ENCODE results near the gene TIMM50.
"Not testable (repeated sequence)": the region's sequence is repeated elsewhere in the genome, so short reads cannot be mapped to it uniquely, and the experiment has no call there.

The TIMM50 gene

DNA sequence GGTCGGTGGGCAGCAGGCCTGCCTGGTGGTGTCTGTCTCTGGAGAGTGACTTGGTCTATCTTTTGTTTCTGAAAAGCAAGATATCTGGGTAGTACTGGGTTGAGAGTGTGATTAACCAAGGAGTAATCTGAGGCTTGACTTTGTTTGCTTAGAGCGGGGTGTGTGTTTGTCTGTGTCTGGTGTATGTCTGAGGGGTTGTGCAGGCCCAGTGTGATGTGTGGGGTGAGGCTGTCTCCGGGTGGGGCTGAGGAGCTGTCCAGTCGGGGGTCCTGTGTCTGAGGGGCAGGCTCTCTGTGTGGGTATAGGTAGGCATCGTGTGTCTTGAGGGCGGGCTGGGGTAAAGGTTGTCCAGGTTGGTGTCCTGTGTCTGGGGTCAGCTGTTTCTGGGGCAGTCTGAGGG is 11.1 kb upstream of the TIMM50 start:
- no peak for DNase-seq (ENCODE audit: low spot score)

DNA sequence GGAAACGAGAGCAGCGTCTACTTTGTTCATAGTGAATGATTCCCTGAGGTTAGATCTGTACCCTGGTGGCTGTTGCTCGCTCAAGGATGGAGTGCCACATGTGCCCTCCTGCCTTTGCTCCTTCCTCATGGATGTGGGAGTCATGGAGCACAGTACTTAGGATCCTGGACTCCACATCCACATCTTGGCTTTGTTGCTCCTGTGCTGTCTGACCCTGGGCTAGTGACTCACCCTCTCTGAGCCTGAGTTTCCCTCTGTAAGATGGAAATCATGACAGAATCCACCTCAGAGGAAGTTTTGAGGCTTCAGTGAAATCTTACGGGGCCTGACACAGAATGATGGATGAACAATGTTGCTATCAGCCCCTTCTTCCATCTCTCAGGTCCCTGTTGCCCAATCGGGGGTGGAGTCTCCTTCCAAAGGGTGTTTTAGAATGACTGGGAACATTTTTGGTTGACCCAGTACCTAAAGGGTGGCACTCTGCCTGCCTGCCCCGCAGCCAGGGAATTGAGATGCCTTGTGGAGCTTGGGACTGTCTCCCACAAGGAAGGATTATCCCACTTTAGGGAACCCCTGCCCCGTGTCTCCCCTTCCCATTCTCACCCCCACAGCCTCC is 9.8 kb upstream of the TIMM50 start:
- DNase-seq (ENCODE audit: low spot score) = no peak

- DNase-seq (ENCODE audit: low spot score) = no peak
Measured at GRCh38 chr19:39471756-39472536, 8.7 kb upstream of the TIMM50 start.

DNA sequence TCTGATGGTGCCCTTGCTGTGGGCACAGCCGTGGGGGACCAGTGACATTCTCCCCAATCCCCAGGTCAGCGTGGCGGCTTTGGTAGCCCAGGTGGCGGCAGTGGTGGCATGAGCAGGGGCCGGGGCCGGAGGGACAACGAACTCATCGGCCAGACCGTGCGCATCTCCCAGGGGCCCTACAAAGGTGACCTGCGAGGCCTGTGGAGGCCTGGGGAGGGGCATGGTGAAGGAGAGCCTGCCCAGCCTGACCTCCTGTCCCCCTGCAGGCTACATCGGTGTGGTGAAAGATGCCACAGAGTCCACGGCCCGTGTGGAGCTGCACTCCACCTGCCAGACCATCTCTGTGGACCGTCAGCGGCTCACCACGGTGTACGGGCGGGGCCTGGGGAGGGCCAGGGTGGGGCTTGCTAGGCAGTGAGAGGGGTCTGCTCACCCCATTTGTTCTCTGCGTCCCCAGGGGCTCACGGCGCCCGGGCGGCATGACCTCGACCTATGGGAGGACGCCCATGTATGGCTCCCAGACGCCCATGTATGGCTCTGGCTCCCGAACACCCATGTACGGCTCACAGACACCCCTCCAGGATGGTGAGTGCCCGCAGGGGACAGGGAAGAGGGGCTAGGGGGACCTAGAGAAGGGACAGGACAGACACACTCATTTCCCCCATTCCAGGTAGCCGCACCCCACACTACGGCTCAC is 7.7 kb upstream of the TIMM50 start:
- no peak for DNase-seq (ENCODE audit: low spot score)

DNA sequence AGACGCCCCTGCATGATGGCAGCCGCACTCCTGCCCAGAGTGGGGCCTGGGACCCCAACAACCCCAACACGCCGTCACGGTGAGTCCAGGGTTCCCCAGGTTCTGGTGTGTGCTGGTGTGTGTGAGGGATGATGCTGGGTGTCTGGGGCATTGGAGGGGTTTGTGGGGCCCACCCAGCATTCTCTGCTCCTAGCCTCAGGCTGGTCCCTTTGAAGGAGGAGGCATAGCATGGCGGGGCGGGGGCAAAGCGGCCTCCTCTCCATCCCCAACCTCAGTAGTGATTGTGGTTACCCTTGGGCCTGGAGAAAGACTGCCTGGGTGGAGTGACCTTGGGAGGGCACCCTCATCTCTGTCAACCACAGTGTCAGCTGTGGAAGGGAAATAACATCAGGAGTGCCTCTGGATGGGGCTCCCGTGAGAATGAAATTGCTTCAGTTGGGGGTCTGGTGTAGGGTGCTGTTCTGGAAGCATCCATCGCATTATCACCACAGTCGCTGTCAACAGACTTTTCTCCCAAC is 7.1 kb upstream of the TIMM50 start:
- DNase-seq (ENCODE audit: low spot score) = no peak

DNA sequence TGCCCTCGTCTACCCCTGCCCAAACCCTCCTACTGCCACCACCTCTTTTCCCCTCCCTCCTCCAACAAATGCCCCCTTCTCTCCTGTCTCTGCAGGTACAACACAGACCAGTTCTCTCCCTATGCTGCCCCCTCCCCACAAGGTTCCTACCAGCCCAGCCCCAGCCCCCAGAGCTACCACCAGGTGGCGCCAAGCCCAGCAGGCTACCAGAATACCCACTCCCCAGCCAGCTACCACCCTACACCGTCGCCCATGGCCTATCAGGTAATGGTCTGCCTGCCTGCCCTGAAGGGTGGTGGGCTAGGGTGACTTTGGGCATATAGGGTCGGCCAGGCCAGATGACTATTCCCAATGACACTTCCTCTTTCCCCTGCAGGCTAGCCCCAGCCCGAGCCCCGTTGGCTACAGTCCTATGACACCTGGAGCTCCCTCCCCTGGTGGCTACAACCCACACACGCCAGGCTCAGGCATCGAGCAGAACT is 6.5 kb upstream of the TIMM50 start:
- DNase-seq (ENCODE audit: low spot score) = peak; percentile 90

DNA sequence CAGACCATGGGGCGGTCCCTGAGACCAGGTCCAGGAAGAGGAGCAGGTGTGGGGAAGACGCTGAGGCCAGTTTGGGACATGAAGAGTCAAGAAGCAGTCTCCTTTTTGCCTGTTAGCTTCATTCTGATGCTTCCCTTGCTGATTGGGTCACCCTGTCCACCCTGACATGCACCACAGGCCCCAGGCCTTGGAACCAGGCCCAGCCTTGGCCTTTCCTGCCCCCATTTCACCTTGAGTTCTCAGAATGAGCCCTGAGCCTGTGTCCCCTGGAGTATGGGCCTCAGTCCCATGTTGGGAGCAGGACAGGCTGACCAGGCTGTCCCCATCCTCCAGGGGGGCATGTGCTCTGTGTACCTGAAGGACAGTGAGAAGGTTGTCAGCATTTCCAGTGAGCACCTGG is 4.9 kb upstream of the TIMM50 start:
- DNase-seq (ENCODE audit: low spot score) = no peak

DNA sequence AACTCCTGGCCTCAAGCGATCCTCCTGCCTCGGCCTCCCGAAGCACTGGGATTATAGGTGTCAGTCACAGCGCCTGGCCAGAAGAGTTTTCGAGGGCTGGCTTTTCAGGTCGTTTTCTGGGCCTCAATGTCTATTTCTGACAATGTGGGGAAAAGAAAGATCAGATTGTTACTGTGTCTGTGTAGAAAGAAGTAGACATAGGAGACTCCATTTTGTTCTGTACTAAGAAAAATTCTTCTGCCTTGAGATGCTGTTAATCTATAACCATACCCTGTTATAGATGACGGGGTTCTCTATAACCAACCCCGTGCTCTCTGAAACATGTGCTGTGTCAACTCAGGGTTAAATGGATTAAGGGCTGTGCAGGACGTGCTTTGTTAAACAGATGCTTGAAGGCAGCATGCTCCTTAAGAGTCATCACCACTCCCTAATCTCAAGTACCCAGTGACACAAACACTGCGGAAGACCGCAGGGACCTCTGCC is 1.3 kb upstream of the TIMM50 start:
- DNase-seq (ENCODE audit: low spot score) = not testable (repeated sequence)

- no peak for DNase-seq (ENCODE audit: low spot score)
Measured at GRCh38 chr19:39479916-39480315, 722 bp upstream of the TIMM50 start.

DNA sequence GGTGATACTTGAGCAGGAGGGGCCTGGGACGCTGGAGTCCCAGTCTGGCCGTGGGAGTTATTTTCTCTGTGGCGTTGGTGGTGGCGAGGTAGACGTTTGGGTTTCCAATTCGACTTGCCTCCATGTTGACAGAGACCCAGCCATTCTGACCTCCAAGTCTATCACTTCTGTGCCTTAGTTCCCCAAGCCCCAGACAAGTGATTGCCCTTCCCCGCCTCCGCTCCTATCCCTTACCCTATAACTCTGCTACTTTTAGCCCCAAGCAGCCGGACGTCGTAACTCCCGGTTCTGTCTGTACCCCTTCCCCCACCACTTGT is 549 bp downstream of the TIMM50 start:
- no peak for DNase-seq (ENCODE audit: low spot score)

DNA sequence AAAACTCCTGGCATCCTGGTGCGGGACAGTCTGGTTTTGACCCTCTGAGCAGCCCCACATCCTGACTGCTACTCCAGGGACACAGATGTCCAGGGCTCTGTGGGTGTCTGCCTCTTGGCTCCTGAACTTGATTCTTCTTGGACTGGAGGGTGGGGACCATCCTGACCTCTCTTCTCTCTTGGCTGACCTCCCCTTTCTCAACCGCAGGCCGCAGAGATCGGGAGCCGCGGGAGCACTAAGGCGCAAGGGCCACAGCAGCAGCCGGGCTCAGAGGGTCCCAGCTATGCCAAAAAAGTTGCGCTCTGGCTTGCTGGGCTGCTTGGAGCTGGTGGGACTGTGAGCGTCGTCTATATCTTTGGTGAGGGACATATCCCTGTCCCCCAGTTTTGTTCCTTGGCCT is 1.0 kb downstream of the TIMM50 start:
- DNase-seq (ENCODE audit: low spot score) = no peak

- DNase-seq (ENCODE audit: low spot score) = no peak
Measured at GRCh38 chr19:39483141-39483540, 2.5 kb downstream of the TIMM50 start.

GRCh38 chr19:39489756-39490155 is 9.1 kb downstream of the TIMM50 start:
- no peak for DNase-seq (ENCODE audit: low spot score)

DNA sequence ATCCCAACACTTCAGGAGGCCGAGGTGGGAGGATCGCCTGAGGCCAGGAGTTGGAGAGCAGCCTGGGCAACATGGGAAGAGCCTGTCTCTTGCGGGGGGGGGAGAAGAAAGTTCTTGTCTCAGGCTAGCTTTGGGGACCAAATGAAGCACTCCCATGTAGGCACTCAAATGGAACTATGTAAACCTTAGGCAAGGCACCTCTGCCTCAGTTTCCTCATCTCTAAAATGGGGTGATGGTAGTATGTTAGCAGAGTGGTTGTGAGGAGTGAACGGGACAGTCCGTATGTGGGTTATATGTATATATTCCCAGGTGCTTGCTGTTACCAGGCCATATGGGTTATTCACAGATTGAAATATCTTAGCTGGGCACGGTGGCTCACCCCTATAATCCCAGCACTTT is 11.6 kb downstream of the TIMM50 start:
- DNase-seq (ENCODE audit: low spot score) = no peak

- no peak for DNase-seq (ENCODE audit: low spot score)
Measured at GRCh38 chr19:39492788-39493187, 12.2 kb downstream of the TIMM50 start.

DNA sequence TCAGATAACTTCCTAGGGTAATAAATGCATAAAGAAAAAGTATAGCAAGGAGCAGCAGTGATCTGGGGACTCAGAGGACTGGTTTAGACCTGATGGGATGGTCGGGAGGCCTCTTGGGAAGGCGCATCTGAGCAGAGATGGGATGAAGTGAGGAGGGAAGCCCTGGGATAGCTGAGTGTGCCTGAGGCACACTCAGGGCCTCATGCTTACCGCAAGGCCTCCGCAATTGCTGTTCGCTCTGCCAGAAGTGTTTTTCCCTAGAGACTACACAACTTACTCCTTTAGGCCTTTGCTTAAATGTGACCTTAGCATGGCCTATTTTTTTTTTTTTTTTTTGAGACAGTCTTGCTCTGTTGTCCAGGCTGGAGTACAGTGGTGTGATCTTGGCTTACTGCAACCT is 14.0 kb downstream of the TIMM50 start:
- no peak for DNase-seq (ENCODE audit: low spot score)

DNA sequence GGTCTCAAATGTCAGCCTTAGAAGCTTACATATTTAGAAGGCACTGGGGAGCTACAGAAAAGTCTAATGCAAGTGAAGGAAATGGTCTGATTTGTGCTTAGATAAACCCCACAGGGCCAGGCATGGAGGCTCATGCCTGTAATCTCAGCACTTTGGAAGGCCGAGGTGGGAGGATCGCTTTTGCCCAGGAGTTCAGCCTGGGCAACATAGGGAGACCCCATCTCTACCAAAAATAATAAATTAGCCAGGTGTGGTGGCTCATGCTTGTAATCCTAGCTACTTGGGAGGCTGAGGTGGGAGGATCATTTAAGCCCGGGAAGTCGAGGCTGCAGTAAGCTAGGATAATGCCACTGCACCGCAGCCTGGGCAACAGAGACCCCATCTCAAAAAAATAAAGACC is 15.4 kb downstream of the TIMM50 start:
- DNase-seq (ENCODE audit: low spot score) = no peak

DNA sequence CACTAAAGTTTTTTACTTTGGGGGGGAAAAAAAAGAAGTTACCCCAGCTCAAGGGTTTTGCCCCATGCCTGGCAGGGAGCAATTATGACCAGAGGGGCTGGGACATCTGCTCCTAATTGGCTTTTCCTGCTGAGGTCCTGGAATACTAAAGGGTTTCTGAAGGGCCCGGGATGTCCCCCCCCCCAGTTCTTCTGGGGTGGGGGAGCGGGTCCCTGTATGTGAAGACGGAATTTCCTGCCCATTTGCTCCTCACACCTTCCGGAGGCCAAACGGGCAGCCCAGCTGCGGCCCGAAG is 17.0 kb downstream of the TIMM50 start:
- DNase-seq (ENCODE audit: low spot score) = no peak

GRCh38 chr19:39497996-39498797 is 17.6 kb downstream of the TIMM50 start:
- DNase-seq (ENCODE audit: low spot score) = peak; percentile 82

- no peak for DNase-seq (ENCODE audit: low spot score)
Measured at GRCh38 chr19:39498798-39499642, 18.4 kb downstream of the TIMM50 start, which contains the start of gene DLL3. TSS of gene DLL3 (plus strand) at chr19:39498947. CDS start at chr19:39498975, 28 bp downstream.

DNA sequence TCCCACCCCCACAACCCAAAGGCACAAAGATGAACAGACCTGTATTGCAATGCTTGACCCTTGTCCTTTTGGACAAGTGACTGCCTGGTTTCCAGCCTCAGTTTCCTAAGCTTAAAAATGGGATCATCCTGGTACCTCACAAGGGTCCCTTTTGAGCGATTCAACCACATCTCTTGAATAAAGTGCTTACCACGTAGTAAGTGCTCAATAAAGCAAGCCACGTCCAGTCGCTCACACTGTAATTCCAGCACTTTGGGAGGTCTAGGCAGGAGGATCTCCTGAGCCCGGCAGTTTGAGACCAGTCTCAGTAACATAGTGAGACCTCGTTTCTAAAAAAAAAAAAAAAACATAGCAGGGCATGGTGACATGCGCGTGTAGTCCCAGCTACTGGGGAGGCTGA is 19.3 kb downstream of the TIMM50 start:
- no peak for DNase-seq (ENCODE audit: low spot score)

All from HuH-7 (cell line).